HepG2 (cell line): ENCODE results near the gene PSD4. TPM values are rescaled to one million over a fixed set of nuclear protein-coding genes. Genes with fewer than 3 reads are reported as not detected.

ENCODE experiments used
- ATF1 ChIP-seq: IDR thresholded peaks from 2 replicates; pipeline ENCODE4 v1.6.1; 2016; ENCODE audit warnings: mild to moderate bottlenecking, control low read depth
- ATF3 ChIP-seq: sonication (generic); formaldehyde crosslinking; IDR thresholded peaks from 2 replicates; pipeline ENCODE4 v1.4.0; 2020; ENCODE audit warnings: missing genetic modification reagents
- E2F1 ChIP-seq: sonication (generic); formaldehyde crosslinking; IDR thresholded peaks from 2 replicates; pipeline ENCODE4 v1.5.0; 2020; ENCODE audit warnings: missing genetic modification reagents
- ERF ChIP-seq: IDR thresholded peaks from 2 replicates; pipeline ENCODE4 v1.6.1; 2018; ENCODE audit warnings: missing biosample characterization, missing genetic modification reagents
- HDAC1 ChIP-seq: sonication (generic); formaldehyde crosslinking; IDR thresholded peaks from 2 replicates; pipeline ENCODE4 v1.5.1; 2020; ENCODE audit warnings: mild to moderate bottlenecking, missing genetic modification reagents
- HMGXB4 ChIP-seq, 2 experiments: sonication (generic) in 1 of 2; formaldehyde crosslinking in 1 of 2; IDR thresholded peaks; 2 replicates each; pipeline versions ENCODE4 v1.4.0 to v1.6.1; 2018 to 2020; ENCODE audit warnings: missing genetic modification reagents in 2 of 2, borderline replicate concordance in 1 of 2, low read depth in 1 of 2, mild to moderate bottlenecking in 1 of 2, missing biosample characterization in 1 of 2
- MXD3 ChIP-seq: IDR thresholded peaks from 2 replicates; pipeline ENCODE4 v1.6.1; 2016; ENCODE audit warnings: mild to moderate bottlenecking, missing biosample characterization, missing genetic modification reagents
- MYC ChIP-seq: sonication (generic); formaldehyde crosslinking; IDR thresholded peaks from 2 replicates; pipeline ENCODE4 v1.9.0; 2021; ENCODE audit warnings: missing genetic modification reagents, borderline replicate concordance
- PITX1 ChIP-seq: sonication (generic); formaldehyde crosslinking; IDR thresholded peaks from 2 replicates; pipeline ENCODE4 v1.5.1; 2020; ENCODE audit warnings: mild to moderate bottlenecking, missing genetic modification reagents
- SP1 ChIP-seq, 2 experiments: fragments of 450-650 bp in 1 of 2; sonication (generic) in 1 of 2; formaldehyde crosslinking in 1 of 2; IDR thresholded peaks; 2 replicates each; pipeline versions ENCODE4 v1.4.0 to v1.6.1; 2016 to 2020; ENCODE audit warnings: missing genetic modification reagents in 1 of 2
- SSRP1 ChIP-seq: IDR thresholded peaks from 2 replicates; pipeline ENCODE4 v1.6.1; 2016; ENCODE audit warnings: control low read depth
- ZFP90 ChIP-seq: sonication (generic); formaldehyde crosslinking; IDR thresholded peaks from 2 replicates; pipeline ENCODE4 v1.8.0; 2022; ENCODE audit warnings: missing genetic modification reagents, mild to moderate bottlenecking, inconsistent platforms, borderline replicate concordance
- ZHX2 ChIP-seq, 2 experiments: sonication (generic) in 1 of 2; formaldehyde crosslinking in 1 of 2; IDR thresholded peaks; 2 replicates each; pipeline versions ENCODE4 v1.6.1 to v1.9.0; 2014 to 2022; ENCODE audit warnings: antibody characterized with exemption in 1 of 2, borderline replicate concordance in 1 of 2, inconsistent platforms in 1 of 2, low read depth in 1 of 2, missing genetic modification reagents in 1 of 2
- ZNF264 ChIP-seq: sonication (generic); formaldehyde crosslinking; IDR thresholded peaks from 2 replicates; pipeline ENCODE4 v1.4.0; 2020; ENCODE audit warnings: missing genetic modification reagents
- ZNF367 ChIP-seq: sonication (generic); formaldehyde crosslinking; IDR thresholded peaks from 2 replicates; pipeline ENCODE4 v1.4.0; 2020; ENCODE audit warnings: missing genetic modification reagents, borderline replicate concordance
- ZNF547 ChIP-seq: sonication (generic); formaldehyde crosslinking; IDR thresholded peaks from 2 replicates; pipeline ENCODE4 v1.5.1; 2020; ENCODE audit warnings: mild to moderate bottlenecking, missing genetic modification reagents
- ZNF556 ChIP-seq: sonication (generic); formaldehyde crosslinking; IDR thresholded peaks from 2 replicates; pipeline ENCODE4 v1.4.0; 2020; ENCODE audit warnings: mild to moderate bottlenecking, missing genetic modification reagents, borderline replicate concordance
- ZNF703 ChIP-seq: sonication (generic); formaldehyde crosslinking; IDR thresholded peaks from 2 replicates; pipeline ENCODE4 v1.5.1; 2020; ENCODE audit warnings: missing genetic modification reagents, mild to moderate bottlenecking, moderate library complexity, borderline replicate concordance
- polyA plus RNA-seq, 8 experiments: library from polyadenylated mRNA; depleted of rRNA in 3 of 8; stranded (reverse) in 7 of 8; unstranded in 1 of 8; fragments of >200 nt; fragmentation: Illumina TruSeq in 4 of 8; extraction: Trizol in 4 of 8; gene quantifications; 2 replicates each; pipeline versions ENCODE4 v1.2.1 to v1.2.3, GENCODE V29; 2011 to 2016; ENCODE audit warnings: low read depth in 4 of 8, missing spikeins in 1 of 8, mixed read lengths in 1 of 8; ENCODE audit not compliant: insufficient read depth in 1 of 8
- total RNA-seq, 5 experiments: library from RNA; depleted of rRNA; stranded (reverse); fragments of >200 nt; fragmentation: Illumina TruSeq; extraction: Trizol; gene quantifications; 2 replicates each; pipeline ENCODE4 v1.2.3, GENCODE V29; 2016; ENCODE audit warnings: low read depth in 1 of 5

PSD4 gene
- total and polyA plus RNA-seq, 2 of the 13 experiments (the other 11 are each of a cell fraction or from before 2014, with no cell fraction given): 5.8 to 9.4 TPM

- TF ChIP-seq HMGXB4 (CRISPR knock-in tag; IDR thresholded peaks at IDR 0.05; ENCODE audit: borderline replicate concordance in 1 of 2, low read depth in 1 of 2) (peak in 1 of 2 experiments; percentile 66; a peak in 1 of 4 replicates), ERF (CRISPR knock-in tag) (peak; percentile 77), ZNF556 (CRISPR knock-in tag) (no peak), SSRP1 (CRISPR knock-in tag) (0 out of 2 replicates have a peak, but pooled peaks have one; percentile 23), ZNF547 (no peak), ZNF367 (CRISPR knock-in tag) (no peak), PITX1 (CRISPR knock-in tag) (peak; percentile 97), ATF1 (peak; percentile 73), HDAC1 (CRISPR knock-in tag) (peak; percentile 90), SP1 (IDR thresholded peaks at IDR 0.05) (no peak), SP1 (CRISPR knock-in tag; IDR thresholded peaks at IDR 0.05) (peak; percentile 15; the same call in 1 of the 2 replicates), ZFP90 (CRISPR knock-in tag) (no peak), ZNF703 (CRISPR knock-in tag) (peak; percentile 33; the same call in 1 of the 2 replicates), MXD3 (no peak), ZNF264 (CRISPR knock-in tag) (peak; percentile 88), ZHX2 (IDR thresholded peaks at IDR 0.05; ENCODE audit: low read depth) (peak; percentile 55; the same call in 1 of the 2 replicates), ZHX2 (CRISPR knock-in tag; IDR thresholded peaks at IDR 0.05; ENCODE audit: borderline replicate concordance) (peak; percentile 42; the same call in 1 of the 2 replicates), E2F1 (CRISPR knock-in tag) (0 out of 2 replicates have a peak, but pooled peaks have one; percentile 44), MYC (CRISPR knock-in tag) (peak; percentile 31; the same call in 1 of the 2 replicates), ATF3 (CRISPR knock-in tag) (peak; percentile 80)
These were observed 46.7 kb upstream of the PSD4 start, which contains the start of gene IL1RN (continued) for GRCh38 chr2:113126845-113127645.
